K562 (cell line): Measurements from ENCODE around the gene UBE2O. TPM values are rescaled to one million over a fixed set of nuclear protein-coding genes. Genes with fewer than 3 reads are reported as not detected.

ENCODE experiments used
- ATF7 ChIP-seq: fragments of 450-650 bp; IDR thresholded peaks from 2 replicates; pipeline ENCODE4 v1.7.1; 2014; ENCODE audit warnings: mild to moderate bottlenecking, moderate library complexity
- CHD1 ChIP-seq: fragments of 200-600 bp; sonication (generic); IDR thresholded peaks from one replicate; pipeline ENCODE4 v1.6.1; 2012; ENCODE audit warnings: mild to moderate bottlenecking, moderate library complexity, low read length, inconsistent platforms
- CHD2 ChIP-seq: IDR thresholded peaks from 2 replicates; pipeline ENCODE4 v1.6.1; 2011; ENCODE audit warnings: low read depth, low read length
- CTCFL ChIP-seq: IDR thresholded peaks from 2 replicates; pipeline ENCODE4 v1.6.1; 2011; ENCODE audit warnings: borderline replicate concordance, low read depth, mild to moderate bottlenecking, moderate library complexity, low read length; ENCODE audit not compliant: insufficient read depth, poor library complexity, severe bottlenecking
- ELF2 ChIP-seq: fragments of 250-450 bp; sonication (Bioruptor Pico); IDR thresholded peaks from 2 replicates; pipeline ENCODE4 v1.5.0; 2021; ENCODE audit warnings: mild to moderate bottlenecking
- GABPB2 ChIP-seq: fragments of 250-450 bp; sonication (Bioruptor Pico); conservative IDR thresholded peaks from 2 replicates; pipeline ENCODE4 v1.5.1; 2021; ENCODE audit warnings: mild to moderate bottlenecking
- HDGF ChIP-seq: fragments of 450-650 bp; IDR thresholded peaks from 2 replicates; pipeline ENCODE4 v1.6.1; 2016
- MLLT1 ChIP-seq, 2 experiments: fragments of 450-650 bp; IDR thresholded peaks; 2 replicates each; pipeline ENCODE4 v1.6.1; 2016
- MXI1 ChIP-seq: IDR thresholded peaks from 2 replicates; pipeline ENCODE4 v1.6.1; 2011; ENCODE audit warnings: low read depth, mild to moderate bottlenecking, improper control_type of control experiment, low read length
- NRF1 ChIP-seq, 2 experiments: fragments of 450-650 bp; IDR thresholded peaks in 1 of 2; conservative IDR thresholded peaks in 1 of 2; 2 replicates each; pipeline ENCODE4 v1.6.1; 2014; ENCODE audit warnings: mild to moderate bottlenecking in 2 of 2
- RAD51 ChIP-seq: fragments of 450-650 bp; IDR thresholded peaks from 2 replicates; pipeline ENCODE4 v1.7.1; 2016; ENCODE audit warnings: low read depth, mild to moderate bottlenecking, borderline replicate concordance
- SIN3B ChIP-seq: fragments of 450-650 bp; IDR thresholded peaks from 2 replicates; pipeline ENCODE4 v1.6.1; 2017; ENCODE audit warnings: low read depth, mild to moderate bottlenecking, moderate library complexity
- SLC30A9 ChIP-seq: fragments of 250-450 bp; sonication (Bioruptor Pico); IDR thresholded peaks from 2 replicates; pipeline ENCODE4 v1.8.0; 2022; ENCODE audit warnings: mild to moderate bottlenecking, moderate library complexity
- SPI1 ChIP-seq: IDR thresholded peaks from 2 replicates; pipeline ENCODE4 v1.6.1; 2011; ENCODE audit warnings: low read depth, low read length, control low read depth, borderline replicate concordance
- SRSF3 ChIP-seq: fragments of 200-400 bp; formaldehyde crosslinking; IDR thresholded peaks from 2 replicates; pipeline ENCODE4 v1.6.1; 2016; ENCODE audit warnings: mild to moderate bottlenecking, low read length, moderate library complexity; ENCODE audit not compliant: insufficient read depth
- TAF9B ChIP-seq: fragments of 450-650 bp; IDR thresholded peaks from 2 replicates; pipeline ENCODE4 v1.6.1; 2018; ENCODE audit warnings: mild to moderate bottlenecking; ENCODE audit not compliant: partially characterized antibody
- TFAM ChIP-seq: fragments of 250-450 bp; sonication (Bioruptor Pico); conservative IDR thresholded peaks from 2 replicates; pipeline ENCODE4 v1.5.0; 2021; ENCODE audit warnings: mild to moderate bottlenecking, moderate library complexity
- USF1 ChIP-seq: sonication (generic); formaldehyde crosslinking; IDR thresholded peaks from 2 replicates; pipeline ENCODE4 v1.9.0; 2022; ENCODE audit warnings: mild to moderate bottlenecking, missing genetic modification reagents
- ZBTB49 ChIP-seq: sonication (generic); formaldehyde crosslinking; IDR thresholded peaks from 2 replicates; pipeline ENCODE4 v1.8.0; 2022; ENCODE audit warnings: missing genetic modification reagents, mild to moderate bottlenecking, borderline replicate concordance
- ZNF165 ChIP-seq: fragments of 250-450 bp; sonication (Bioruptor Pico); IDR thresholded peaks from 2 replicates; pipeline ENCODE4 v1.4.0; 2020; ENCODE audit warnings: borderline replicate concordance
- ZNF282 ChIP-seq: sonication (generic); formaldehyde crosslinking; IDR thresholded peaks from 2 replicates; pipeline ENCODE4 v1.8.1; 2023; ENCODE audit warnings: missing genetic modification reagents
- ZNF644 ChIP-seq: fragments of 200-800 bp; sonication (Bioruptor generic); IDR thresholded peaks from 2 replicates; pipeline ENCODE4 v1.6.1; 2016; ENCODE audit warnings: low read depth, missing genetic modification characterization, missing compliant biosample characterization
- ZSCAN32 ChIP-seq: fragments of 450-650 bp; formaldehyde crosslinking; IDR thresholded peaks from 2 replicates; pipeline ENCODE4 v1.4.0; 2020; ENCODE audit warnings: mild to moderate bottlenecking, moderate library complexity
- polyA plus RNA-seq, 8 experiments: library from polyadenylated mRNA; depleted of rRNA in 4 of 8; stranded (reverse) in 5 of 8; unstranded in 3 of 8; fragments of >200 nt; fragmentation: Nextera tagmentation in 2 of 8; fragmentation: Illumina TruSeq in 1 of 8; extraction: Ambion mirVana in 2 of 8; extraction: Trizol in 1 of 8; gene quantifications; 2 replicates each; pipeline versions ENCODE4 v1.2.1 to v1.2.3, GENCODE V29; 2011 to 2014; ENCODE audit warnings: inconsistent platforms in 1 of 8, missing spikeins in 1 of 8
- total RNA-seq, 7 experiments: library from RNA; depleted of rRNA in 6 of 7; stranded (reverse); fragments of >200 nt in 6 of 7; fragmentation: Illumina TruSeq in 2 of 7; extraction: Trizol in 2 of 7; gene quantifications; 2 replicates each; pipeline versions ENCODE4 v1.2.1 to v1.2.3, GENCODE V29; 2011 to 2021; ENCODE audit warnings: low replicate concordance in 1 of 7

The UBE2O gene
- total and polyA plus RNA-seq, 9 of the 15 experiments (the other 6 are each of a cell fraction or from before 2014, with no cell fraction given) = 1.6 to 39.7 (median 13.3) TPM

GRCh38 chr17:76405967-76406647 is 46.8 kb downstream of the UBE2O start (continued):
- peak; percentile 88 for TF ChIP-seq USF1 (CRISPR knock-in tag)
- TF ChIP-seq ZNF165 (CRISPR knock-in tag) = peak; percentile 52; the same call in 1 of the 2 replicates
- no peak for TF ChIP-seq SIN3B
- TF ChIP-seq SLC30A9 = no peak
- TF ChIP-seq CHD1 = no peak
- TF ChIP-seq ELF2 = no peak
- 0 out of 2 replicates have a peak, but pooled peaks have one; percentile 49 for TF ChIP-seq CHD2
- TF ChIP-seq ZBTB49 = no peak
- peak; percentile 11 for TF ChIP-seq CTCFL
- TF ChIP-seq TFAM (CRISPR knock-in tag) = no peak
- peak in 1 of 2 experiments; percentile 86; a peak in 2 of 4 replicates for TF ChIP-seq MLLT1 (IDR thresholded peaks at IDR 0.05)
- TF ChIP-seq ATF7 = peak; percentile 86
- TF ChIP-seq GABPB2 (CRISPR knock-in tag) = no peak
- peak; percentile 78 for TF ChIP-seq RAD51
- TF ChIP-seq TAF9B = peak; percentile 96
- peak; percentile 81 for TF ChIP-seq MXI1
- TF ChIP-seq ZSCAN32 = no peak
- TF ChIP-seq HDGF = no peak
- TF ChIP-seq ZNF644 (tag) = peak; percentile 98
- no peak for TF ChIP-seq SRSF3
- TF ChIP-seq ZNF282 = no peak
- peak; percentile 42; the same call in 1 of the 2 replicates for TF ChIP-seq SPI1
- TF ChIP-seq NRF1 (conservative IDR thresholded peaks at IDR 0.05 in 1 of 2, IDR thresholded peaks at IDR 0.05 in 1 of 2) = peak; percentile 51 to 58
